ENCODE results near the gene KPNB1.

DNA sequence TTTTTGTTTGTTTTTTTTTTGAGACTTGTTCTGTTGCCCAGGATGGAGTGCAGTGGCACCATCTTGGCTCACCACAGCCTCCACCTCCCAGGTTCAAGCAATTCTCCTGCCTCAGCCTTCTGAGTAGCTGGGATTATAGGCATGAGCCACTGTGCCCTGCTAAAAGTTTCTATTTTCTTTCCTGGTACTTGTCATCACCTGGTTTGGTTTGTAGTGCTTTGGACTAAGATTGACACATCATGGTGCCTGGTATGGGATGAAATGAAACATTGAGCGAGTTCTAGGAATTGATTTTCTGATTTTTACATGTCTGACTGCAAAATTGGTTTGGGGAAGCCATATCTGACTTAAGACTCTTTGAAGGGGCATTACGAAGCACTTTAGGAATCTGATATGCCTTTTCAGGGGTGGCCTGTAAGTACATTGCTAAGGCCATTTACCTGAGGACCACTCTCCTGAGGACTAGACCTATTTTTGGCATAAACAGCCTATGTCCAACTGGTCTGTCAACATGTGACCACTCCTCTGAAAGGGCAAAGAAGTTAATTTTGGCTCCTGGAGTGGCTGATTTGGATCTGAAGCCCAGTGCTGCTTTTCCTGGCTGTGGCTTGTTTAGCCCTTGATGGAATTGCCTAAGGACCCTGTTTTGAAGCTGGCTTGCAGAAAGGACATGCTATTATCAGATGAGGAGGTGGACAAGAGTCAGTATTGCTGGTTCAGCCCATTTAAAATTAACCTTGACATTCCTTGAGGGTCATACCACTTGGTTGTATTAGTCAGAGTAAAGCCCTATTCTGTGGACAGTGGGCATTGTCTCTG lies 25.9 kb downstream of the KPNB1 start:
- no peak for TF ChIP-seq POLR2A (IDR thresholded peaks at IDR 0.05)
- TF ChIP-seq, protein P1, sequence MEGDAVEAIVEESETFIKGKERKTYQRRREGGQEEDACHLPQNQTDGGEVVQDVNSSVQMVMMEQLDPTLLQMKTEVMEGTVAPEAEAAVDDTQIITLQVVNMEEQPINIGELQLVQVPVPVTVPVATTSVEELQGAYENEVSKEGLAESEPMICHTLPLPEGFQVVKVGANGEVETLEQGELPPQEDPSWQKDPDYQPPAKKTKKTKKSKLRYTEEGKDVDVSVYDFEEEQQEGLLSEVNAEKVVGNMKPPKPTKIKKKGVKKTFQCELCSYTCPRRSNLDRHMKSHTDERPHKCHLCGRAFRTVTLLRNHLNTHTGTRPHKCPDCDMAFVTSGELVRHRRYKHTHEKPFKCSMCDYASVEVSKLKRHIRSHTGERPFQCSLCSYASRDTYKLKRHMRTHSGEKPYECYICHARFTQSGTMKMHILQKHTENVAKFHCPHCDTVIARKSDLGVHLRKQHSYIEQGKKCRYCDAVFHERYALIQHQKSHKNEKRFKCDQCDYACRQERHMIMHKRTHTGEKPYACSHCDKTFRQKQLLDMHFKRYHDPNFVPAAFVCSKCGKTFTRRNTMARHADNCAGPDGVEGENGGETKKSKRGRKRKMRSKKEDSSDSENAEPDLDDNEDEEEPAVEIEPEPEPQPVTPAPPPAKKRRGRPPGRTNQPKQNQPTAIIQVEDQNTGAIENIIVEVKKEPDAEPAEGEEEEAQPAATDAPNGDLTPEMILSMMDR (IDR thresholded peaks at IDR 0.05): no peak
- no peak for TF ChIP-seq EP300 (IDR thresholded peaks at IDR 0.05)

Data from tibial nerve (tissue), 4 donors.